ENCODE results near the gene NOTCH2. TPM values are rescaled to one million over a fixed set of nuclear protein-coding genes. Genes with fewer than 3 reads are reported as not detected.

The NOTCH2 gene
- total RNA-seq, 1 donor from 2014 or later: 66.6 TPM

DNA sequence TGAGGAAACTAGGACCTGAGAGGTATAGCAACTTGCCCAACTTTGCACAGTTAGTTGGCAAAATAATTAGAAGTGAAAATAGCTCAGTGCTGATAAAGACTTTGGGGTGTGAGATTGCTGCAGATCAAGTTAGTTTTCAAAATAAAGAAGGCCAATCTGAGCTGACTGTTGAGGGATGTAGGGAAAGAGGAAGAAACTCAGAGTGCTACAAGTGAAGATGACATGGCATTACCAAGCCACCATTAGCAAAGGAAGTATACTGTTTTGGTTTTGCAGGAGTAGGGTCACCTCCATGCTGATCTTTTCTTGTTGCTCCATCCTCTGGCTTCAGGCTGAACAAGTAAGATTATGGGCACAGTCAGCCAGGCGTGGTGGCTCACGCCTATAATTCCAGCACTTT is 94.5 kb downstream of the NOTCH2 start:
- no peak overlapping the region for H2AFZ ChIP-seq (replicated peaks)
- H3K4me3 ChIP-seq: no peak overlapping the region
- H3K27ac ChIP-seq: no peak overlapping the region
- Mint-ChIP-seq H3K27ac (no peak overlapping the region), H3K4me1 (no peaks in the 10 kb centered on the region), H3K9me3 (no peaks in the 10 kb centered on the region), H3K4me3 (no peak overlapping the region), H3K36me3 (peaks cover 20% of the 10 kb centered on the region), H3K27me3 (ENCODE audit: insufficient read depth, low read depth) (no peaks in the 10 kb centered on the region)
- no peak overlapping the region for H3K9ac ChIP-seq
- TF ChIP-seq EZH2phosphoT487 (IDR thresholded peaks at IDR 0.05): no peak
- no peak for TF ChIP-seq CTCF (IDR thresholded peaks at IDR 0.05)
- no peak for TF ChIP-seq EZH2 (IDR thresholded peaks at IDR 0.05)
- no peaks in the 10 kb centered on the region for H3K79me2 ChIP-seq (ENCODE audit: low read depth)
- no peak for DNase-seq (ENCODE audit: low spot score)
- H3K36me3 ChIP-seq: no peaks in the 10 kb centered on the region
- no peaks in the 10 kb centered on the region for H3K9me3 ChIP-seq (ENCODE audit: low read depth)
- H3K4me1 ChIP-seq: no peaks in the 10 kb centered on the region
- H4K20me1 ChIP-seq (ENCODE audit: low read depth): no peaks in the 10 kb centered on the region
- H3F3A ChIP-seq (ENCODE audit: low read depth): no peaks in the 10 kb centered on the region
- no peaks in the 10 kb centered on the region for H3K27me3 ChIP-seq
- H3K4me2 ChIP-seq: no peak overlapping the region

GRCh38 chr1:119974013-119974412 is 95.4 kb downstream of the NOTCH2 start:
- no peak overlapping the region for H3K27ac ChIP-seq
- no peaks in the 10 kb centered on the region for H3F3A ChIP-seq (ENCODE audit: low read depth)
- Mint-ChIP-seq H3K4me3 (no peak overlapping the region), H3K36me3 (peaks cover 21% of the 10 kb centered on the region), H3K27me3 (ENCODE audit: insufficient read depth, low read depth) (no peaks in the 10 kb centered on the region), H3K4me1 (no peaks in the 10 kb centered on the region), H3K27ac (no peak overlapping the region), H3K9me3 (no peaks in the 10 kb centered on the region)
- H3K36me3 ChIP-seq: no peaks in the 10 kb centered on the region
- no peaks in the 10 kb centered on the region for H3K4me1 ChIP-seq
- no peaks in the 10 kb centered on the region for H3K27me3 ChIP-seq
- H3K4me2 ChIP-seq: no peak overlapping the region
- no peaks in the 10 kb centered on the region for H4K20me1 ChIP-seq (ENCODE audit: low read depth)
- H3K9ac ChIP-seq: no peak overlapping the region
- DNase-seq (ENCODE audit: low spot score): no peak
- no peaks in the 10 kb centered on the region for H3K79me2 ChIP-seq (ENCODE audit: low read depth)
- no peak overlapping the region for H3K4me3 ChIP-seq
- TF ChIP-seq EZH2phosphoT487 (IDR thresholded peaks at IDR 0.05) (no peak), CTCF (IDR thresholded peaks at IDR 0.05) (no peak), EZH2 (IDR thresholded peaks at IDR 0.05) (no peak)
- no peak overlapping the region for H2AFZ ChIP-seq (replicated peaks)
- H3K9me3 ChIP-seq (ENCODE audit: low read depth): no peaks in the 10 kb centered on the region

- no peaks in the 10 kb centered on the region for H3K27me3 Mint-ChIP-seq (ENCODE audit: insufficient read depth, low read depth)
- H3K9ac ChIP-seq: no peak overlapping the region
- no peak overlapping the region for H3K4me2 ChIP-seq
- no peaks in the 10 kb centered on the region for H4K20me1 ChIP-seq (ENCODE audit: low read depth)
- no peaks in the 10 kb centered on the region for H3K4me1 ChIP-seq
- no peaks in the 10 kb centered on the region for H3K9me3 ChIP-seq (ENCODE audit: low read depth)
- DNase-seq (ENCODE audit: low spot score): no peak
- H3K4me1 Mint-ChIP-seq: no peaks in the 10 kb centered on the region
- peaks cover 2% of the 10 kb centered on the region for H3K36me3 ChIP-seq
- no peak overlapping the region for H3K27ac Mint-ChIP-seq
- no peak overlapping the region for H3K27ac ChIP-seq
- H3K4me3 Mint-ChIP-seq: no peak overlapping the region
- H3K27me3 ChIP-seq: no peaks in the 10 kb centered on the region
- TF ChIP-seq CTCF (IDR thresholded peaks at IDR 0.05) (no peak), EZH2phosphoT487 (IDR thresholded peaks at IDR 0.05) (no peak), EZH2 (IDR thresholded peaks at IDR 0.05) (no peak)
- H3K4me3 ChIP-seq: no peak overlapping the region
- no peaks in the 10 kb centered on the region for H3K9me3 Mint-ChIP-seq
- no peaks in the 10 kb centered on the region for H3F3A ChIP-seq (ENCODE audit: low read depth)
- H3K36me3 Mint-ChIP-seq: peaks cover 29% of the 10 kb centered on the region
- H3K79me2 ChIP-seq (ENCODE audit: low read depth): no peaks in the 10 kb centered on the region
- H2AFZ ChIP-seq (replicated peaks): no peak overlapping the region
Measured at GRCh38 chr1:119971710-119972570, 97.5 kb downstream of the NOTCH2 start.
